ENCODE measurements around the gene GCK.

The GCK gene

DNA sequence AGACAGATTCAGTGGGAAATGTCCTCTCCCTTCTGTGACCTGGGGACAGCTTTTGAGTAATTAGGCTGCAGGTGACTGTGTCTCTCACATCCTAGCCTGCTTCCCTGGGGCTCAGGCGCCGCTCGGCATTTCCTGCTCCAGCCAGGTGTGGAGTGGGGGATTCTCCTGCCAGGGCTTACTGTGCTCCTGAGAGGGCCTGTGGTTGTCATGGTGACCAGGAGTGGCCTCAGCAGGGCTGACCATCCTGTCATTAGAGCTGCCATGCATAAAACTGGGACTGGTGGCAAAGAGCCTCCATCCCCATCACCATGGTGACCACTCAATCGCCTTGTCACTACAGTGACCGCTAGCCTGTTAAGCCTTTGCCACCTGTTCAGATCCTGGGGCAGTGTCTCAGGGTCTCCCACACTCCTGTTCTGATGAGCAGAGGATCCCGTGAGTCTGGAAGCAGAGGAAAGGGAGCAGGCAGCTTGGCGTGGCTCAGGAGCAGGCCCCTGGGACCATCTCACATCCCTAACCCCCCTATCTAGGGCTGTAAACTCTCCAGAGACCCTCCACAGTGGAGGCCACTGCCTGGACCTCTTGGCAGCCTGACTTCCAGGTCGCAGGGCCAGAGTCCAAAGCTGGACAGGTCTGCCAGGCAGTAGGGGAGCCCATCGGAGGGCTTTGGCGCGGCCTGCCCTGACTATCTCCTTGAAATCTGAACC is at the start of gene GCK:
Gene GCK, minus strand, starts transcription at position 154 of the 707 bp plus-strand sequence. CDS start 486 bp downstream, outside the sequence.
- in situ Hi-C loops (cut with MboI; ENCODE audit: low sequenced_read_pairs): no loop called here

DNA sequence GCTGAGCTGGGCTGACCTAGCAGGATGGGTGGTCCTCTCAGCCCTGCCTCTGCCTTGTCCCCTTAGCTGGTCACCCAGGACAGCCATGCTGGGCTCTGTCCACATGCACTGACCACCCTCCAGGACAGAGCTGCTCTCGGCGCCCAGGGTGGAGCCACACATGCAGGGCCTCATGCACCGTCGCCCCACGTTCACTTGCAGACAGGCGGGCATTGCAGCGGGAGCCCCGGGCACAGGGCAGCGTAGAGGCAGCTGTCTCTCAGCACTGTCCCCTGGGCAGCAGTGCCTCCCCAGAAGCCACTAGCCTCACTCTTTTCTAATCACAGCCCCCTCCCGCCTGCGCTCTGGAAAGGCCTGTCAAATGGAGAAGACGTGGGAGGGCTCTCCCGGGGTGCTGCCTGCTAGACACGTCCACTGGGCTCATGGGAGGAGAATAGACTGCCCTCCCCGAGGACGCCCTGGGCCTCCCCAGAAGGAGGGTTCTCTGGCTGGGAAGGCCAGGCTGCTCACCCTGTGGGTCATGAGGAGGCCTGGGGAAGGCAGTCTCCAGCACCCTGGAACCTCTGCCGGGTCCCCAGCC is 49.0 kb upstream of the GCK start:
- in situ Hi-C loops (cut with MboI; ENCODE audit: low sequenced_read_pairs): no loop called here

DNA sequence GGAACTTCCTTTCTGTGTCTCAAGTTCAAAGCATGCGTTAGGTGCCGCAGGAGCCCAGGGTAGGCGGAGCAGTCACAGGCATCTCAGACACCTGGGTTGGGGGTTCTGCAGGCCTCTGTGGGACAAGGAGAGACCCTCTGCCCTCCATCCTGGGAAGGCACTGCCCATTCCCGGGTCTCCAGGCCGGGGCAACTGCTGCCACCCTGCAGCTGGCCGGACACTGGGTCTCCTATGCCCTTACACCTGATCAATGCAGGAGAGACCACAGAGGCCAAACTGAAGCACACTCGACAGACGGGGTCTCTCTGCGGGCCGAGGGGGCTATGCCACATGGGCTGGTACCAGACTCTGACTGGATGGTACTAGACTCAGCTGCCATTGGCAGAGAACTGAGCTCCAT is 48.5 kb upstream of the GCK start:
- in situ Hi-C loops (cut with MboI; ENCODE audit: low sequenced_read_pairs): no loop called here

DNA sequence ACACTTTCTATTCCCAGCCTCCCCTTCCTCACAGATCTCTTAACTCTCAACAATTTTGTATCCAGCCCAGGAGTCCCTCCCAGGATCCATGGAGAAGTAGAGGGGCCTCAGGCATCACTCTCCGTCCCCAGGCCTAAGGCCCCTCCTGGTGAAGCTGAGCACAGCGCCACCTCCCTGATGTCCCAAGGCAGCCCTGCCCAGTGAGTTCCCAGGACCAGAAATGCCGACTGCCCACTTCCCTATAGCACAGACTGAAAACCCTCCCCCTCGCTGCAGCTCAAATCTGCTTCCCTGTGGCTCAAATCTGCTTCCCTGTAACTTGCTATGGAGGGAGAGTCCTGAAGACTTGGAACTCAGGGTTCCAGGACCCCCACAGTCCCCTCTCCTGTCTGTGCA is 47.1 kb upstream of the GCK start:
- in situ Hi-C loops (cut with MboI; ENCODE audit: low sequenced_read_pairs): no loop called here

DNA sequence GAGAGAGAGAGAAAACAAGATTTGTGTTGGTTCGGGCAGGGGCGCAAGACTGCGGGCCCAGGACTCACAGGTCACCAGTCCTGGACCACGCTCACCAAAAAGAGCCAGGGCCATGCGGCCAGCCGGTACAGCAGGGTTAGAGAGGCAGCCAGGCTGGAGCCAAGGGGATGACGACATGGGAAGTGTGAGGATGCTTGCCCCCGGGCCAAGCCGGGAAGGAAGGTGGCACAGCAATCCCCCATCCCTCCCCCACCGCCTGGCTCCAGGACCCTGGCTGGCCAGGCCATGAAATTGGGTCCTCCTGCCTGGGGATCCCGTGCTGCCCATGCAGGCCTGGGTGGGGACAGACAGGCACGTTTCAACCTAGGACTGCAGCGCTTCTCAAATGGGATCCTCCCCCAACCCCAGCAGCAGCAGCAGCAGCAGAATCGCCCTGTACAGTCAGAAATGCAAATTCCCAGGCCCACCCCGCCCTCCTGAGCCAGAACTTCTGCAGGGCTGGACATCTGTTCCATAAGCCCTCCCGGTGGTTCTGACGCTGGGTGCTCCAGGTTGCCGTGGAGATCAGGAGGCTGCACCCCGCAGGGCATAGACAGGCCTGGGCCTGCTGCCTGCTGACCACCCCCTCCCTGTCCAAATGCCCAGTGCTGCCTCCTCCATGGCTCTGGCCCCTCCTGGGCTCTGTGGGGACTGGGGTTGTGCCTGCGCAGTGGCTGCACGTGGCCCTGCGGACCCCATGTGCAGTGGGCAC is 46.5 kb upstream of the GCK start:
- in situ Hi-C loops (cut with MboI; ENCODE audit: low sequenced_read_pairs): no loop called here

DNA sequence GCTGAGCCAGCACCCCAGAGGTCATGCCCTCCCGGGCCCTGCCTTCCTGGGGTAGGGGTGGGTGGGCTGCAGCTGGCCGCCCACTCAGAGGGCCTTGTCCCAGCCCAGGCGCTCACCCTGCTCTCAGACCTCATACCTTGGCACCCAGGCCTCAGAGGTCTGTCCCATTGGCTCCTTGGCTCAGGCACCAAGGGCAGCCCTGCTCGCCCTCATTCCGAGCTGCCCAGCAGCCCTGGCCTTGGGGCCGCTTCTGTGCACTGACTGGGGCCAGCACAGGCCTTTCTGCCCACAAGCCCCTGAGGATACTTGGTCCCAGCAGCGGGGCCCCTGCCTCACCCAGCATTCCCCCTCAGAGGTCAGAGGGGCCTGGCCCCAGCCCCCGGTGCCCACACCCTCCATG is 45.8 kb upstream of the GCK start:
- in situ Hi-C loops (cut with MboI; ENCODE audit: low sequenced_read_pairs): no loop called here

DNA sequence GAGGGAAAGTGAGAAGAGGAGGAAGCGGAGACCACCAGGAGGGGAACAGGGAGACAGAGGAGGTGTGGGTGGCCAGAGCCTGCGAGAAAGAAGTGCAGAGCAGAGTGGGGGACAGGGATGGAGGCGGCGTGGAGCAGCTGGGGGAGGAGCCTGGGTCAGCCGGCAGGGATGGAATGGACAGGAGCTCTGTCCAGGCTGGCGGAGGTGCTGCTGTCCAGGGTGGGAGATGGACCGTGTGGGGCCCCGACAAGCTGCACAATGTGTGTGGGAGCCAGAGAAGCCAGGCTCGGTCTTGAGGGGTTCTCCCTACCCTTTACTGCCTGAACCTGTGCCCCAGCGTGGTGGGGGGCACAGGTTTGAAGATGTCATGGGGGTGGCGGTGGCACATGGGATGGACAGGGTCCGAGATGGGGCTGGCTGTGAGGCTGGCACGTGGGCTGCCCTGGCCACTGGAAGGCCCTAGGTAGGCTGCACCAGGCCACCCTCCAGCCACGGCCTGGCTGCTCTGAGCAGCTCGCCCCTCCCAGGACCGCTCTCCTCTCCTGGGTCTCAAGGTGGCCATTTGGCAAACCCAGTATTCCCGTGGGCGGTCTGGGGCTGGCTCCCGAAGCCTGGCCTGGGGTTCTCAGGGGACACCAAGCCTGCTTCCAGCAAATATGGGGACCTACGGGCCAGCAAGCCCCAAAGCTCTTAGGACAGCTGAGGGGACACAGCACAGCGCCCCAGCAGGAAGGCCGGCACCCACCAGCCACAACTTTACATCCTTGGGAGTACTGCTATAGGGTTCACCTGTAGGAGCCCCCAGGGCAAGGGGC is 43.9 kb upstream of the GCK start:
- in situ Hi-C loops (cut with MboI; ENCODE audit: low sequenced_read_pairs): no loop called here

DNA sequence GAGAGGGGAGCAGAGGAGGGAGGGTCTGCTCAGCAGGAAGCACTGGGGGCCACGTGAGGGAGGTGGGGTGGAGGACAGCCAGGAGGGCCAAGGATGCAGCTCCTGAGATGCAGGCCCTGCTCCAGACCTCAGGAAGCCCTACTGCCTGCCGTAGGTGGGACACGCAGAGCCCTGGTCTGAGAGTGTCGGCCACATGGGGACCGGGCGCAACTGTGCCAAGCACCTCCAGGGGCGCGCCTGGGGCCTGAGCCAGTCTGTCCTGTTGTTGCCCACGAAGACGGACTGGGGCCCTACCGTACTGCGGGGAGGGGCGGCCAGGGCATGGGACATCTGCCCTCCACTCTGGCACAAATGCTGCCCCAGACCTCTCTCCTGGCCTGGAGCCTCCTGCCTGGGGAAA is 43.2 kb upstream of the GCK start:
- in situ Hi-C loops (cut with MboI; ENCODE audit: low sequenced_read_pairs): no loop called here

DNA sequence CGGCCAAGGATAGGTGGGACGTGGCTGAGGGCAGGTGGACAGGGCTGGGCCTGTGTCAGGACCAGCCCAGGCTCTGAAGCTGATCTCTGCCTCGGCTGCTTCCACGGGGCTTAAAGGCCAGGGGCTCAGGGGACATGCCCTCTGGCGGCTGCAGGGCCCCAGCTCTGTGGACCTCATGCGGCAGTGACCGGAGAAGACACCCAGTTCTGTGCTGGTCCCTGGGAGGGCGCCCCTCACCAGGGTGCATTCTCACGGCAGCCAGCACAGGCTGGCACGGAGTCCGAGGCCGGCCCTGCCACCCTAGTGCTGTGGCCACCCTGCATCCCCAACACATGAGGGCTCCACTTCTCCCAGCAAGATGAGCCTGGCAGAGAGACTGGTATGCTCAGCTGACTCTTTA is 41.8 kb upstream of the GCK start:
- in situ Hi-C loops (cut with MboI; ENCODE audit: low sequenced_read_pairs): no loop called here

DNA sequence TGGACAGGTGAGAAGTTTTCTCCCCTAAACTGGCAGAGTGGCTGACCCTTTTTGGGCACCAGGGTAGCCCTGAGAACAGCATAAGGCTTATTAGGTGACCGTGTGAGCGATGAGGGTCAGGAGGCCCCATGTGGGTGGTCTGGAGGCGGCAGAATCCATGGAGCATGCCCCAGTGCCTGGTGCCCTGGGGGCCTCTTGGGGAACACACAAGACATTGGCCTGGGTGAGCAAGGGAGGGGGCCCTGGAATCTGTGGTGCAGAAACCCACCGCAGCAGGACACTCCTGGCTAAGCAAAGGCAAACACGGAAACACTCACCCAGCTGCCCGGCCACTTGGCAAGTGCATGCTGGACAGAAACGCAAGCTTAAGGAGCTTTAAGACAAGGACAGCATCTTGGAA is 41.0 kb upstream of the GCK start:
- in situ Hi-C loops (cut with MboI; ENCODE audit: low sequenced_read_pairs): no loop called here

GRCh38 chr7:44229546-44230105 is 40.4 kb upstream of the GCK start:
- in situ Hi-C loops (cut with MboI; ENCODE audit: low sequenced_read_pairs): no loop called here

DNA sequence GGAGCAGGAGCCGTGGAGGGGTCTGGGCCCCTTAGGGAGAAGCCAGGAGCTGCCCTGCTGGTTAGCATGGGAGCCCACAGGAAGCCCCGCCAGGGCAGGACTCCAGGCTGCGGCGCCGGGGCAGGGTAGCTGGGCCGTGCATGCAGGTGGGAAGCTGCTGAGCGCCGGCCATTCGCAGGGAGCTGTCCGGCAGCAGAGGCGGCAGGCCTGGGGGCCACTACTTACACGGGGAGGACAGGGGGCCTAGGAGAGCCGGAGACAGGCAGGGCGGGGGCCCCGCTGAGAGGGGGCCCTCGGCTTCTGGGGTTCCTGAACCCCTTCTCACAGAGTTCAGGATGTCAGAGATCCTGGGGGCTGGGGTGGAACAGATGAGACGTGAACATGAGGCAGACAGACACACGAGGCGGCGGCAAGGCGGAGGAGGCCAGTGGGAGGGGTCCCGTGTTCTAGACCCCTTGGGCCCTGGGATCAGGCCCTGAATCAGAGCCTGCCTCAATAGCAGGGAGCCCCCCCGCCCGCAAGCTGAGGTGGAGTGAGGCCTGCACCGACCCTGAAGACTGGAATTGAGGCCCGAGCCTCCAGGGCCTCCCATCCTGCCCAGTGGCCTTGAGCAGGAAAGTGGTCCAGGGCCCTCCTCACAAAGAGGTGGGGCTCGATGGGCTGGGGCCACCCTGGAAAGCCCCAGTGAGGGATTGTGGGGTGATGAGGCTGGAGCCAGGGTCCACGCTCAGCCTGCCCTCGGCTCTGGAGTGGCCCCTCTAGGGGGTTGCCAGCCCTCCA is 39.5 kb upstream of the GCK start:
- in situ Hi-C loops (cut with MboI; ENCODE audit: low sequenced_read_pairs): no loop called here

GRCh38 chr7:44227911-44228310 is 38.7 kb upstream of the GCK start:
- in situ Hi-C loops (cut with MboI; ENCODE audit: low sequenced_read_pairs): no loop called here

- in situ Hi-C loops (cut with MboI; ENCODE audit: low sequenced_read_pairs): no loop called here
These were observed 37.1 kb upstream of the GCK start for GRCh38 chr7:44226396-44226753.

- in situ Hi-C loops (cut with MboI; ENCODE audit: low sequenced_read_pairs): no loop called here
These were observed 36.5 kb upstream of the GCK start for GRCh38 chr7:44225566-44226395.

- in situ Hi-C loops (cut with MboI; ENCODE audit: low sequenced_read_pairs): no loop called here
These were observed 35.8 kb upstream of the GCK start for GRCh38 chr7:44224974-44225565.

GRCh38 chr7:44224080-44224973 is 35.1 kb upstream of the GCK start:
- in situ Hi-C loops (cut with MboI; ENCODE audit: low sequenced_read_pairs): no loop called here

Measured in HL-60/S4 treated with retinoic acid at 250 ng/mL for 4 days and 3 days (cell line).